H9 (cell line): ENCODE measurements around the gene INPP4A. TPM values are rescaled to one million over a fixed set of nuclear protein-coding genes. Genes with fewer than 3 reads are reported as not detected.

ENCODE experiments used
- DNase-seq: peaks from one replicate; pipeline ENCODE4 v3.0.0-alpha.2; 2017
- H2AFZ ChIP-seq: one replicate; pipeline ENCODE4 v1.6.1; 2013; ENCODE audit warnings: mild to moderate bottlenecking, low read length, control low read depth, moderate library complexity
- H2AK5ac ChIP-seq: 2 replicates; pipeline ENCODE4 v1.6.1; 2013; ENCODE audit warnings: low read length, control low read depth, mixed read lengths; ENCODE audit not compliant: insufficient read length
- H2BK120ac ChIP-seq: one replicate; pipeline ENCODE4 v1.6.1; 2013; ENCODE audit warnings: low read depth, mild to moderate bottlenecking, low read length, control low read depth, inconsistent platforms; ENCODE audit not compliant: poor library complexity, severe bottlenecking
- H2BK12ac ChIP-seq: 2 replicates; pipeline ENCODE4 v1.6.1; 2013; ENCODE audit warnings: low read length, control low read depth, mixed read lengths, low read depth; ENCODE audit not compliant: insufficient read length
- H2BK15ac ChIP-seq: 2 replicates; pipeline ENCODE4 v1.6.1; 2013; ENCODE audit warnings: low read depth, low read length, control low read depth
- H2BK20ac ChIP-seq: one replicate; pipeline ENCODE4 v1.6.1; 2013; ENCODE audit warnings: low read depth, mild to moderate bottlenecking, low read length, control low read depth, inconsistent platforms; ENCODE audit not compliant: poor library complexity, severe bottlenecking
- H2BK5ac ChIP-seq: 2 replicates; pipeline ENCODE4 v1.6.1; 2013; ENCODE audit warnings: low read length, control low read depth, mixed read lengths; ENCODE audit not compliant: insufficient read length
- H3K14ac ChIP-seq: 2 replicates; pipeline ENCODE4 v1.6.1; 2013; ENCODE audit warnings: low read length, control low read depth; ENCODE audit not compliant: insufficient read depth
- H3K18ac ChIP-seq: 2 replicates; pipeline ENCODE4 v1.6.1; 2013; ENCODE audit warnings: low read depth, mild to moderate bottlenecking, mixed read lengths, low read length, control low read depth; ENCODE audit not compliant: insufficient read length
- H3K23ac ChIP-seq: 2 replicates; pipeline ENCODE4 v1.6.1; 2013; ENCODE audit warnings: low read length, control low read depth, mixed read lengths, low read depth; ENCODE audit not compliant: insufficient read length
- H3K23me2 ChIP-seq: 2 replicates; pipeline ENCODE4 v1.6.1; 2013; ENCODE audit warnings: low read depth, mild to moderate bottlenecking, mixed read lengths, low read length, control low read depth; ENCODE audit not compliant: insufficient read length, poor library complexity, severe bottlenecking
- H3K27ac ChIP-seq: 2 replicates; pipeline ENCODE4 v1.5.1; 2013; ENCODE audit warnings: low read length, control low read depth, mixed read lengths, low read depth; ENCODE audit not compliant: insufficient read length
- H3K27me3 ChIP-seq: 2 replicates; pipeline ENCODE4 v1.6.1; 2013; ENCODE audit warnings: low read length, control low read depth, inconsistent platforms; ENCODE audit not compliant: insufficient read depth
- H3K4ac ChIP-seq: 2 replicates; pipeline ENCODE4 v1.6.1; 2013; ENCODE audit warnings: low read depth, mild to moderate bottlenecking, control low read depth, inconsistent platforms, low read length, moderate library complexity
- H3K4me1 ChIP-seq: 2 replicates; pipeline ENCODE4 v1.6.1; 2013; ENCODE audit warnings: low read length, control low read depth, inconsistent platforms; ENCODE audit not compliant: insufficient read depth
- H3K4me2 ChIP-seq: 2 replicates; pipeline ENCODE4 v1.6.1; 2013; ENCODE audit warnings: low read length, control low read depth, mixed read lengths; ENCODE audit not compliant: insufficient read length, insufficient read depth
- H3K56ac ChIP-seq: 2 replicates; pipeline ENCODE4 v1.6.1; 2013; ENCODE audit warnings: low read depth, mild to moderate bottlenecking, mixed read lengths, low read length, control low read depth; ENCODE audit not compliant: insufficient read length
- H3K79me1 ChIP-seq: 2 replicates; pipeline ENCODE4 v1.6.1; 2013; ENCODE audit warnings: low read depth, mild to moderate bottlenecking, moderate library complexity, low read length, control low read depth, inconsistent platforms; ENCODE audit not compliant: insufficient read depth, poor library complexity, severe bottlenecking
- H3K79me2 ChIP-seq: 2 replicates; pipeline ENCODE4 v1.6.1; 2013; ENCODE audit warnings: low read length, control low read depth, inconsistent platforms; ENCODE audit not compliant: insufficient read depth
- H3K9ac ChIP-seq: 2 replicates; pipeline ENCODE4 v1.6.1; 2013; ENCODE audit warnings: low read length, control low read depth, mixed read lengths; ENCODE audit not compliant: insufficient read length; ENCODE audit errors: extremely low read depth
- H3K9me3 ChIP-seq: one replicate; pipeline ENCODE4 v1.6.1; 2013; ENCODE audit warnings: low read depth, low read length, inconsistent platforms; ENCODE audit not compliant: control insufficient read depth
- H3T11ph ChIP-seq: one replicate; pipeline ENCODE4 v1.6.1; 2013; ENCODE audit warnings: mild to moderate bottlenecking, low read length, control low read depth, inconsistent platforms
- H4K20me1 ChIP-seq: one replicate; pipeline ENCODE4 v1.6.1; 2013; ENCODE audit not compliant: control insufficient read depth, insufficient read length, insufficient read depth
- H4K5ac ChIP-seq: 2 replicates; pipeline ENCODE4 v1.6.1; 2013; ENCODE audit warnings: low read depth, mild to moderate bottlenecking, mixed read lengths, low read length, control low read depth; ENCODE audit not compliant: insufficient read length
- H4K8ac ChIP-seq: replicated peaks from 2 replicates; pipeline ENCODE4 v1.6.1; 2013; ENCODE audit warnings: low read length, control low read depth, mixed read lengths, low read depth; ENCODE audit not compliant: insufficient read length
- H4K91ac ChIP-seq: 2 replicates; pipeline ENCODE4 v1.6.1; 2013; ENCODE audit warnings: low read depth, mild to moderate bottlenecking, moderate library complexity, mixed read lengths, low read length, control low read depth; ENCODE audit not compliant: insufficient read length
- H3K27ac Mint-ChIP-seq, 3 experiments: 2 replicates in 2 of 3; 3 replicates in 1 of 3; pipeline ENCODE4 v1.8.0; 2020 to 2021; ENCODE audit warnings: mixed read lengths in 3 of 3, mild to moderate bottlenecking in 1 of 3, moderate library complexity in 1 of 3
- H3K27me3 Mint-ChIP-seq: 2 replicates; pipeline ENCODE4 v1.8.0; 2021; ENCODE audit warnings: low read depth, mild to moderate bottlenecking, moderate library complexity, mixed read lengths
- H3K36me3 Mint-ChIP-seq, 3 experiments: 2 replicates in 2 of 3; 3 replicates in 1 of 3; pipeline ENCODE4 v1.8.0; 2020 to 2021; ENCODE audit warnings: low read depth in 3 of 3, mixed read lengths in 3 of 3; ENCODE audit not compliant: insufficient read depth in 1 of 3
- H3K4me1 Mint-ChIP-seq, 2 experiments: 2 replicates each; pipeline ENCODE4 v1.8.0; 2020; ENCODE audit warnings: mixed read lengths in 2 of 2
- H3K4me3 Mint-ChIP-seq, 2 experiments: 2 replicates in 1 of 2; 3 replicates in 1 of 2; pipeline ENCODE4 v1.8.0; 2020 to 2021; ENCODE audit warnings: mild to moderate bottlenecking in 2 of 2, mixed read lengths in 2 of 2, moderate library complexity in 1 of 2
- H3K9me3 Mint-ChIP-seq, 2 experiments: 2 replicates in 1 of 2; 3 replicates in 1 of 2; pipeline ENCODE4 v1.8.0; 2020; ENCODE audit warnings: mild to moderate bottlenecking in 2 of 2, mixed read lengths in 2 of 2, moderate library complexity in 1 of 2
- CTCF ChIP-seq: fragments of 200-600 bp; sonication (generic); conservative IDR thresholded peaks from 3 replicates; pipeline ENCODE4 v1.8.0; 2021; ENCODE audit warnings: antibody characterized with exemption, mild to moderate bottlenecking
- WGBS: extraction: QIAGEN DNeasy Blood & Tissue Kit; methylation state at CpG from one replicate; pipeline ENCODE4 v1.1.7; 2013; ENCODE audit warnings: missing lambda C conversion rate, low lambda C conversion rate, mixed read lengths; ENCODE audit not compliant: insufficient read length; ENCODE audit errors: extremely low coverage; 5-methylcytosine and 5-hydroxymethylcytosine counted together
- total RNA-seq: library from RNA; stranded (reverse); gene quantifications from 2 replicates; pipeline ENCODE4 v1.2.1, GENCODE V29; 2021

The INPP4A gene
- total RNA-seq, 1 experiment from 2014 or later = 55.2 TPM

- H4K20me1 ChIP-seq = no peaks in the 10 kb centered on the region
- Mint-ChIP-seq H3K9me3 (no peaks in the 10 kb centered on the region), H3K27ac (0 out of 7 replicates have a peak overlapping the region, but pooled peaks of 1 of the 3 experiments have one; percentile 8), H3K36me3 (peaks cover 30 to 61% (median 41%) of the 10 kb centered on the region in 3 experiments), H3K27me3 (no peaks in the 10 kb centered on the region), H3K4me3 (no peak overlapping the region), H3K4me1 (no peaks in the 10 kb centered on the region)
- H3K27ac ChIP-seq = no peak overlapping the region
- no peak overlapping the region for H3K18ac ChIP-seq
- no peak overlapping the region for H4K91ac ChIP-seq
- no peaks in the 10 kb centered on the region for H3K27me3 ChIP-seq
- no peak overlapping the region for H4K5ac ChIP-seq
- no peaks in the 10 kb centered on the region for H3K9me3 ChIP-seq
- no peak overlapping the region for H3T11ph ChIP-seq
- no peak overlapping the region for H2AFZ ChIP-seq
- no peak overlapping the region for H2BK15ac ChIP-seq
- H3K23me2 ChIP-seq = no peaks in the 10 kb centered on the region
- H3K4ac ChIP-seq = no peak overlapping the region
- no peak for TF ChIP-seq CTCF
- H3K4me1 ChIP-seq = no peaks in the 10 kb centered on the region
- no peak overlapping the region for H2AK5ac ChIP-seq
- H3K56ac ChIP-seq = no peak overlapping the region
- no peak overlapping the region for H2BK20ac ChIP-seq
- no peak for DNase-seq
- no peak overlapping the region for H2BK5ac ChIP-seq
- WGBS = no CpG with 5 or more reads among the region's 6 CpGs
- no peak overlapping the region for H2BK12ac ChIP-seq
- no peak overlapping the region for H3K23ac ChIP-seq
- H4K8ac ChIP-seq = no peak overlapping the region
- no peak overlapping the region for H3K14ac ChIP-seq
- no peaks in the 10 kb centered on the region for H3K79me2 ChIP-seq
- H2BK120ac ChIP-seq = no peak overlapping the region
- H3K79me1 ChIP-seq = no peaks in the 10 kb centered on the region
- H3K9ac ChIP-seq = no peak overlapping the region
- no peak overlapping the region for H3K4me2 ChIP-seq
These were observed 91.5 kb downstream of the INPP4A start for GRCh38 chr2:98535971-98536677.
